GM23338 (cell line): ENCODE data around the gene SERPINH1. TPM values are rescaled to one million over a fixed set of nuclear protein-coding genes. Genes with fewer than 3 reads are reported as not detected.

Source experiments
- CREB1 ChIP-seq: fragments of 250-450 bp; sonication (Bioruptor Pico); IDR thresholded peaks from 2 replicates; pipeline ENCODE4 v1.5.0; 2020; ENCODE audit warnings: low read depth, mild to moderate bottlenecking, moderate library complexity
- EZH2 ChIP-seq: fragments of 200-600 bp; sonication (generic); IDR thresholded peaks from one replicate; pipeline ENCODE4 v1.8.0; 2017; ENCODE audit warnings: antibody characterized with exemption, mild to moderate bottlenecking, low read depth; ENCODE audit not compliant: unreplicated experiment
- EZH2phosphoT487 ChIP-seq: fragments of 200-600 bp; sonication (generic); IDR thresholded peaks from one replicate; pipeline ENCODE4 v1.8.1; 2018; ENCODE audit warnings: antibody characterized with exemption; ENCODE audit not compliant: unreplicated experiment
- JUNB ChIP-seq: IDR thresholded peaks from one replicate; pipeline ENCODE4 v1.6.1; 2016; ENCODE audit warnings: antibody characterized with exemption; ENCODE audit not compliant: unreplicated experiment
- POLR2AphosphoS5 ChIP-seq: IDR thresholded peaks from 2 replicates; pipeline ENCODE4 v1.6.1; 2016; ENCODE audit warnings: antibody characterized with exemption, low read depth
- ZNF114 ChIP-seq: fragments of 250-450 bp; sonication (Bioruptor Pico); IDR thresholded peaks from 2 replicates; pipeline ENCODE4 v1.5.0; 2020; ENCODE audit warnings: mild to moderate bottlenecking, moderate library complexity
- polyA plus RNA-seq: library from polyadenylated mRNA; unstranded; fragments of >200 nt; fragmentation: Nextera tagmentation; extraction: Ambion mirVana; gene quantifications from 2 replicates; pipeline ENCODE4 v1.2.1, GENCODE V29; 2016
- total RNA-seq: library from RNA; depleted of rRNA; stranded (reverse); fragments of >200 nt; shearing (Covaris generic); gene quantifications from 2 replicates; pipeline ENCODE4 v1.2.3, GENCODE V29; 2014
- TF ChIP-seq, protein P1 (sequence below): fragments of 250-450 bp; sonication (Bioruptor Pico); IDR thresholded peaks from 2 replicates; pipeline ENCODE4 v1.5.0; 2020; ENCODE audit warnings: mild to moderate bottlenecking, moderate library complexity
- TF ChIP-seq, protein P2 (sequence below), 2 experiments: fragments of 200-600 bp in 1 of 2; sonication (generic) in 1 of 2; conservative IDR thresholded peaks; 2 replicates each; pipeline versions ENCODE4 v1.5.1 to v1.6.1; 2016 to 2017; ENCODE audit warnings: antibody characterized with exemption in 2 of 2, low read depth in 2 of 2, mild to moderate bottlenecking in 2 of 2, moderate library complexity in 1 of 2
- TF ChIP-seq, protein P3 (sequence below): IDR thresholded peaks from 2 replicates; pipeline ENCODE4 v1.6.1; 2016; ENCODE audit warnings: antibody characterized with exemption

The SERPINH1 gene
- total and polyA plus RNA-seq, 2 experiments from 2014 or later = 238 to 1,217 TPM

DNA sequence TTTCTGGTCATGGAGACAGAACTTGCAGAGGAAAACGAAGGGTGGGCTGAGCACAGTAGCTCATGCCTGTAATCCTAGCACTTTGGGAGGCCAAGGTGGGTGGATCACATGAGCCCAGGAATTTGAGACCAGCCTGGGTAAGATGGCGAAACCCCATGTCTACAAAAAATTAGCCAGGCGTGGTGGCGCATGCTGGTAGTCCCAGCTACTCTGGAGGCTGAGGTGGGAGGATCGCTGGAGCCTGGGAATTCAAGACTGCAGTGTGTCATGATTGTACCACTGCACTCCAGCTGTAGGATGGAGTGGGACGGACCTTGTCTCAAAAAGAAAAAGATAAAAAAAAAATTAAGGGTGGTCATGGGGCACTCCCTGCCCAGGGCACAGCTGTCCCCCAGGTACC is 5.9 kb downstream of the SERPINH1 start (continued):
- TF ChIP-seq, protein P1, sequence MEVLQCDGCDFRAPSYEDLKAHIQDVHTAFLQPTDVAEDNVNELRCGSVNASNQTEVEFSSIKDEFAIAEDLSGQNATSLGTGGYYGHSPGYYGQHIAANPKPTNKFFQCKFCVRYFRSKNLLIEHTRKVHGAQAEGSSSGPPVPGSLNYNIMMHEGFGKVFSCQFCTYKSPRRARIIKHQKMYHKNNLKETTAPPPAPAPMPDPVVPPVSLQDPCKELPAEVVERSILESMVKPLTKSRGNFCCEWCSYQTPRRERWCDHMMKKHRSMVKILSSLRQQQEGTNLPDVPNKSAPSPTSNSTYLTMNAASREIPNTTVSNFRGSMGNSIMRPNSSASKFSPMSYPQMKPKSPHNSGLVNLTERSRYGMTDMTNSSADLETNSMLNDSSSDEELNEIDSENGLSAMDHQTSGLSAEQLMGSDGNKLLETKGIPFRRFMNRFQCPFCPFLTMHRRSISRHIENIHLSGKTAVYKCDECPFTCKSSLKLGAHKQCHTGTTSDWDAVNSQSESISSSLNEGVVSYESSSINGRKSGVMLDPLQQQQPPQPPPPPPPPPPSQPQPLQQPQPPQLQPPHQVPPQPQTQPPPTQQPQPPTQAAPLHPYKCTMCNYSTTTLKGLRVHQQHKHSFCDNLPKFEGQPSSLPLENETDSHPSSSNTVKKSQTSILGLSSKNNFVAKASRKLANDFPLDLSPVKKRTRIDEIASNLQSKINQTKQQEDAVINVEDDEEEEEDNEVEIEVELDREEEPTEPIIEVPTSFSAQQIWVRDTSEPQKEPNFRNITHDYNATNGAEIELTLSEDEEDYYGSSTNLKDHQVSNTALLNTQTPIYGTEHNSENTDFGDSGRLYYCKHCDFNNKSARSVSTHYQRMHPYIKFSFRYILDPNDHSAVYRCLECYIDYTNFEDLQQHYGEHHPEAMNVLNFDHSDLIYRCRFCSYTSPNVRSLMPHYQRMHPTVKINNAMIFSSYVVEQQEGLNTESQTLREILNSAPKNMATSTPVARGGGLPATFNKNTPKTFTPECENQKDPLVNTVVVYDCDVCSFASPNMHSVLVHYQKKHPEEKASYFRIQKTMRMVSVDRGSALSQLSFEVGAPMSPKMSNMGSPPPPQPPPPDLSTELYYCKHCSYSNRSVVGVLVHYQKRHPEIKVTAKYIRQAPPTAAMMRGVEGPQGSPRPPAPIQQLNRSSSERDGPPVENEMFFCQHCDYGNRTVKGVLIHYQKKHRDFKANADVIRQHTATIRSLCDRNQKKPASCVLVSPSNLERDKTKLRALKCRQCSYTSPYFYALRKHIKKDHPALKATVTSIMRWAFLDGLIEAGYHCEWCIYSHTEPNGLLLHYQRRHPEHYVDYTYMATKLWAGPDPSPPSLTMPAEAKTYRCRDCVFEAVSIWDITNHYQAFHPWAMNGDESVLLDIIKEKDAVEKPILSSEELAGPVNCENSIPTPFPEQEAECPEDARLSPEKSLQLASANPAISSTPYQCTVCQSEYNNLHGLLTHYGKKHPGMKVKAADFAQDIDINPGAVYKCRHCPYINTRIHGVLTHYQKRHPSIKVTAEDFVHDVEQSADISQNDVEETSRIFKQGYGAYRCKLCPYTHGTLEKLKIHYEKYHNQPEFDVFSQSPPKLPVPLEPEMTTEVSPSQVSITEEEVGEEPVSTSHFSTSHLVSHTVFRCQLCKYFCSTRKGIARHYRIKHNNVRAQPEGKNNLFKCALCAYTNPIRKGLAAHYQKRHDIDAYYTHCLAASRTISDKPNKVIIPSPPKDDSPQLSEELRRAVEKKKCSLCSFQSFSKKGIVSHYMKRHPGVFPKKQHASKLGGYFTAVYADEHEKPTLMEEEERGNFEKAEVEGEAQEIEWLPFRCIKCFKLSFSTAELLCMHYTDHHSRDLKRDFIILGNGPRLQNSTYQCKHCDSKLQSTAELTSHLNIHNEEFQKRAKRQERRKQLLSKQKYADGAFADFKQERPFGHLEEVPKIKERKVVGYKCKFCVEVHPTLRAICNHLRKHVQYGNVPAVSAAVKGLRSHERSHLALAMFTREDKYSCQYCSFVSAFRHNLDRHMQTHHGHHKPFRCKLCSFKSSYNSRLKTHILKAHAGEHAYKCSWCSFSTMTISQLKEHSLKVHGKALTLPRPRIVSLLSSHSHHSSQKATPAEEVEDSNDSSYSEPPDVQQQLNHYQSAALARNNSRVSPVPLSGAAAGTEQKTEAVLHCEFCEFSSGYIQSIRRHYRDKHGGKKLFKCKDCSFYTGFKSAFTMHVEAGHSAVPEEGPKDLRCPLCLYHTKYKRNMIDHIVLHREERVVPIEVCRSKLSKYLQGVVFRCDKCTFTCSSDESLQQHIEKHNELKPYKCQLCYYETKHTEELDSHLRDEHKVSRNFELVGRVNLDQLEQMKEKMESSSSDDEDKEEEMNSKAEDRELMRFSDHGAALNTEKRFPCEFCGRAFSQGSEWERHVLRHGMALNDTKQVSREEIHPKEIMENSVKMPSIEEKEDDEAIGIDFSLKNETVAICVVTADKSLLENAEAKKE (CRISPR knock-in tag) = no peak
- TF ChIP-seq, protein P2, sequence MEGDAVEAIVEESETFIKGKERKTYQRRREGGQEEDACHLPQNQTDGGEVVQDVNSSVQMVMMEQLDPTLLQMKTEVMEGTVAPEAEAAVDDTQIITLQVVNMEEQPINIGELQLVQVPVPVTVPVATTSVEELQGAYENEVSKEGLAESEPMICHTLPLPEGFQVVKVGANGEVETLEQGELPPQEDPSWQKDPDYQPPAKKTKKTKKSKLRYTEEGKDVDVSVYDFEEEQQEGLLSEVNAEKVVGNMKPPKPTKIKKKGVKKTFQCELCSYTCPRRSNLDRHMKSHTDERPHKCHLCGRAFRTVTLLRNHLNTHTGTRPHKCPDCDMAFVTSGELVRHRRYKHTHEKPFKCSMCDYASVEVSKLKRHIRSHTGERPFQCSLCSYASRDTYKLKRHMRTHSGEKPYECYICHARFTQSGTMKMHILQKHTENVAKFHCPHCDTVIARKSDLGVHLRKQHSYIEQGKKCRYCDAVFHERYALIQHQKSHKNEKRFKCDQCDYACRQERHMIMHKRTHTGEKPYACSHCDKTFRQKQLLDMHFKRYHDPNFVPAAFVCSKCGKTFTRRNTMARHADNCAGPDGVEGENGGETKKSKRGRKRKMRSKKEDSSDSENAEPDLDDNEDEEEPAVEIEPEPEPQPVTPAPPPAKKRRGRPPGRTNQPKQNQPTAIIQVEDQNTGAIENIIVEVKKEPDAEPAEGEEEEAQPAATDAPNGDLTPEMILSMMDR (conservative IDR thresholded peaks at IDR 0.05; ENCODE audit: low read depth in 2 of 2) = no peak
- TF ChIP-seq CREB1 (no peak), ZNF114 (no peak), EZH2 (no peak), EZH2phosphoT487 (no peak), JUNB (no peak), POLR2AphosphoS5 (no peak)
- TF ChIP-seq, protein P3, sequence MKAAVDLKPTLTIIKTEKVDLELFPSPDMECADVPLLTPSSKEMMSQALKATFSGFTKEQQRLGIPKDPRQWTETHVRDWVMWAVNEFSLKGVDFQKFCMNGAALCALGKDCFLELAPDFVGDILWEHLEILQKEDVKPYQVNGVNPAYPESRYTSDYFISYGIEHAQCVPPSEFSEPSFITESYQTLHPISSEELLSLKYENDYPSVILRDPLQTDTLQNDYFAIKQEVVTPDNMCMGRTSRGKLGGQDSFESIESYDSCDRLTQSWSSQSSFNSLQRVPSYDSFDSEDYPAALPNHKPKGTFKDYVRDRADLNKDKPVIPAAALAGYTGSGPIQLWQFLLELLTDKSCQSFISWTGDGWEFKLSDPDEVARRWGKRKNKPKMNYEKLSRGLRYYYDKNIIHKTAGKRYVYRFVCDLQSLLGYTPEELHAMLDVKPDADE = no peak
